HG02852 (cell line): ENCODE data around the gene TRIM43.
"Not testable (repeated sequence)": the region's sequence is repeated elsewhere in the genome, so short reads cannot be mapped to it uniquely, and the experiment has no call there.

Experiments
- ATAC-seq: cut with Tn5 transposase; IDR thresholded peaks from one replicate; pipeline ENCODE4 v1.9.1; 2021; ENCODE audit warnings: mild to moderate bottlenecking, moderate library complexity; ENCODE audit not compliant: unreplicated experiment

Gene TRIM43

DNA sequence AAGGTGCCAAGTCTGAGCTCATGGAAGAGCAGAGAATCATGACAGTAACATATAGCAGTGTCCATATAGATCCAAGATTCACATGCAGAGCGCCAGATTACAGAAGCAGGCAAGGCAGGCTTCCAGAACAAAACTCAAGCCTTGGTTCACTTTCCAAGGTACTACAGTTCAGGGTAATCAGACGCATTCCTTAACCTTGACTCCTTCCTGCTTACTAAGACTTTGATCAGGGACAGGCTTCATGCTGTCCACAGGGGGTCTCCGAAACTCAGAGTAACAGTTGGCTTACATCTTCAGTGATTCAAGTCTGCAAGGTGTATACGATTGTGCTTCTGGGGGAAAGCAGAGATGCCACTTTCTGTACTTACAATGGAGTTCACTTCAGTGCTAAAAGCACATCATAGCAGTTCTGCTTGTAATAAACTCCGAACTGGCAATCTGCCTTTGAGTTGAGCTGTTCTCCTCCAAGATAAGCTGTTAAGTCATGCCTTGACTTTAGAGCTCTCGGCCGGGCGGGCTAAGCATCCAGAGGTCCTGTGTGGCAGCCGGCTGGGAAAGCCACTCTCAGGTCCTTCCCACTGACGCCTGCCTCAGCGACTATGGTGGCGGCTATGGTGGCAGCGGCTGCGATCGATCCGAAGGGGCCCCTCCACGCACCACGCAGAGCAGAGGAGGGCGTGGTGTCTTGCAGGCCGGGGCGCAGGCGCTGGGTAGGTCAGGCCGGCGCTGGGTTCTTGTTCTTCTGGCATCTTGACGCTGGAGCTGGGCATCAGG lies 48.9 kb downstream of the TRIM43 start:
- not testable (repeated sequence) for ATAC-seq

DNA sequence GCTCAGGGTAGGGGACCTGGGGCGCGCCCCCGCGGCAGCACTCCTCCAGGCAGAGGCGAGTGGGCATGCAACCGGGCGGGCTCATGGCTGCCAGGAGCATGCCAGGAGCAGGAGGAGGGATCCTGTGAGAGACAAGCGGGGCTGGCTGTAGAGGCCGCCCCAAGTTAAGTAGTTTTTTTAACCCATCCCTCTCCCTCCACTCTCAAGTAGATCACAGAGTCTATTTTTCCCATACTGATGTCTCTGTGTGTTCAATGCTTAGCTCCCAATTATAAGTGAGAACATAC lies 49.4 kb downstream of the TRIM43 start:
- not testable (repeated sequence) for ATAC-seq

GRCh38 chr2:95641787-95642186 lies 50.0 kb downstream of the TRIM43 start:
- ATAC-seq, result not testable (repeated sequence)

GRCh38 chr2:95642360-95642759 lies 50.6 kb downstream of the TRIM43 start:
- ATAC-seq, result not testable (repeated sequence)

- not testable (repeated sequence) for ATAC-seq
These were observed 51.1 kb downstream of the TRIM43 start for GRCh38 chr2:95642951-95643350.

DNA sequence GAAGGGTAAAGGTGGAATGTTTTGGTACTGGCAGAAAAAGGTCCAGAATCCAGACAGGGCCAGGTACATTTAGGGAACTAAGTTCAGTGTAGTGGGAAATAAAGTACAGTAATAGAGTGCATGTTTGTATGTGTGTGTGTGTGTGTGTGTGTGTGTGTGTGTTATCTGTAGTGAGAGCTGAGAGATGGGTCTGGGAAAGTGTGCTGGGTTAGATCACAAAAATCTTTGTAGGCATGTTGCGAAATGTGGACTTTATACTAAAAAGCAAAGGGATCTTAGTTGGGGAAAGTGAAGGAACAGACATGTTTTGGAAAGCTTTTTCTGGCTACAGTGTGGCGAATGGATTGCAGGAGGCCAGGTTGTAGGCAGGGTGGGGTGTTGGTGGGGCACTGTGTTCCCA lies 53.5 kb downstream of the TRIM43 start:
- ATAC-seq, result not testable (repeated sequence)

- not testable (repeated sequence) for ATAC-seq
These were observed 54.6 kb downstream of the TRIM43 start for GRCh38 chr2:95646274-95646994.

GRCh38 chr2:95648894-95649544 lies 57.2 kb downstream of the TRIM43 start:
- ATAC-seq, result not testable (repeated sequence)
